ENCODE data around the gene IMMP2L. TPM values are rescaled to one million over a fixed set of nuclear protein-coding genes. Genes with fewer than 3 reads are reported as not detected.

IMMP2L gene
- total and polyA plus RNA-seq, 4 donors: 7.3 to 21.1 (median 12.4) TPM

GRCh38 chr7:111516612-111517011 lies 45.7 kb downstream of the IMMP2L start:
- no peak overlapping the region for H3K4me3 ChIP-seq (ENCODE audit: low read depth in 1 of 3, low read length in 3 of 3)

GRCh38 chr7:111513566-111513965 lies 48.7 kb downstream of the IMMP2L start:
- Histone ChIP-seq H3K9me3 (ENCODE audit: control insufficient read depth in 4 of 4, low read length in 3 of 4) (no peaks in the 10 kb centered on the region), H3K27me3 (ENCODE audit: control insufficient read depth in 4 of 4, insufficient read depth in 4 of 4, low read length in 3 of 4) (no peaks in the 10 kb centered on the region), H3K36me3 (ENCODE audit: control insufficient read depth in 4 of 4, insufficient read depth in 3 of 4, low read depth in 1 of 4, low read length in 3 of 4) (no peaks in the 10 kb centered on the region), H3K4me1 (ENCODE audit: control insufficient read depth in 4 of 4, insufficient read depth in 4 of 4, low read length in 3 of 4) (peaks cover 0 to 11% (median under 1%) of the 10 kb centered on the region in 4 donors), H3K9ac (ENCODE audit: low read depth in 1 of 2, low read length in 2 of 2) (no peak overlapping the region), H3K27ac (ENCODE audit: low read depth in 1 of 2, low read length in 2 of 2) (no peak overlapping the region), H3K4me3 (ENCODE audit: low read depth in 1 of 3, low read length in 3 of 3) (no peak overlapping the region)
- no peak for DNase-seq (ENCODE audit: low spot score)
- 96% methylated on average over 1 of the region's 1 CpG for WGBS
- no peak for TF ChIP-seq GABPA (IDR thresholded peaks at IDR 0.05 in 1 of 2, conservative IDR thresholded peaks at IDR 0.05 in 1 of 2)
- no peak for TF ChIP-seq MAX (IDR thresholded peaks at IDR 0.05)
- no peak for TF ChIP-seq HNF4G (IDR thresholded peaks at IDR 0.05)
- no peak for TF ChIP-seq ATF3 (IDR thresholded peaks at IDR 0.05)
- no peak for TF ChIP-seq REST (IDR thresholded peaks at IDR 0.05)
- TF ChIP-seq RAD21 (IDR thresholded peaks at IDR 0.05): no peak
- no peak for TF ChIP-seq TAF1 (conservative IDR thresholded peaks at IDR 0.05)
- TF ChIP-seq RXRA (IDR thresholded peaks at IDR 0.05): no peak
- no peak for TF ChIP-seq CTCF (IDR thresholded peaks at IDR 0.05; ENCODE audit: low read depth, low read length, missing input control)
- TF ChIP-seq HNF4A (conservative IDR thresholded peaks at IDR 0.05): no peak
- no peak for TF ChIP-seq JUND (IDR thresholded peaks at IDR 0.05)

More at GRCh38 chr7:111516612-111517011, 45.7 kb downstream of the IMMP2L start:
- no peaks in the 10 kb centered on the region for H3K27me3 ChIP-seq (ENCODE audit: control insufficient read depth in 4 of 4, insufficient read depth in 4 of 4, low read length in 3 of 4)
- H3K9ac ChIP-seq (ENCODE audit: low read depth in 1 of 2, low read length in 2 of 2): no peak overlapping the region
- no peaks in the 10 kb centered on the region for H3K9me3 ChIP-seq (ENCODE audit: control insufficient read depth in 4 of 4, low read length in 3 of 4)
- peaks cover 0 to 11% (median under 1%) of the 10 kb centered on the region in 4 donors for H3K4me1 ChIP-seq (ENCODE audit: control insufficient read depth in 4 of 4, insufficient read depth in 4 of 4, low read length in 3 of 4)
- TF ChIP-seq YY1 (IDR thresholded peaks at IDR 0.05) (no peak), ATF3 (IDR thresholded peaks at IDR 0.05) (no peak), RXRA (IDR thresholded peaks at IDR 0.05) (no peak), HNF4G (IDR thresholded peaks at IDR 0.05) (no peak), FOXA1 (IDR thresholded peaks at IDR 0.05) (no peak), NR2F2 (IDR thresholded peaks at IDR 0.05) (no peak), FOXA2 (IDR thresholded peaks at IDR 0.05) (no peak), GABPA (IDR thresholded peaks at IDR 0.05 in 1 of 2, conservative IDR thresholded peaks at IDR 0.05 in 1 of 2) (no peak), RAD21 (IDR thresholded peaks at IDR 0.05) (no peak), EGR1 (IDR thresholded peaks at IDR 0.05; ENCODE audit: low read depth in 2 of 2) (no peak), REST (IDR thresholded peaks at IDR 0.05) (no peak), SP1 (IDR thresholded peaks at IDR 0.05) (no peak), MAX (IDR thresholded peaks at IDR 0.05) (no peak)
- H3K36me3 ChIP-seq (ENCODE audit: control insufficient read depth in 4 of 4, insufficient read depth in 3 of 4, low read depth in 1 of 4, low read length in 3 of 4): no peaks in the 10 kb centered on the region
- WGBS: 81% methylated on average over 4 of the region's 4 CpGs
- no peak overlapping the region for H3K27ac ChIP-seq (ENCODE audit: low read depth in 1 of 2, low read length in 2 of 2)
- no peak for DNase-seq (ENCODE audit: low spot score)

Measured in liver (tissue), 9 donors.